Mesothelial cell of epicardium (in vitro differentiated cells): Measurements from ENCODE around the gene KCNK4. TPM values are rescaled to one million over a fixed set of nuclear protein-coding genes. Genes with fewer than 3 reads are reported as not detected.
A peak's percentile ranks its signal among the peaks of the same experiment; 100 is the strongest.

Source experiments
- DNase-seq, 2 experiments: peaks; one replicate each; pipeline ENCODE4 v3.0.0; 2021; ENCODE audit warnings: low spot score in 2 of 2; ENCODE audit not compliant: unreplicated experiment in 2 of 2
- H3K27ac Mint-ChIP-seq: 2 replicates; pipeline ENCODE4 v1.8.0; 2021; ENCODE audit warnings: mixed read lengths
- H3K27me3 Mint-ChIP-seq: 2 replicates; pipeline ENCODE4 v1.8.0; 2021; ENCODE audit warnings: low read depth, mixed read lengths
- H3K36me3 Mint-ChIP-seq: 2 replicates; pipeline ENCODE4 v1.8.0; 2021; ENCODE audit warnings: mixed read lengths
- H3K4me1 Mint-ChIP-seq: 2 replicates; pipeline ENCODE4 v1.8.0; 2021; ENCODE audit warnings: mixed read lengths
- H3K4me3 Mint-ChIP-seq: 2 replicates; pipeline ENCODE4 v1.8.0; 2021; ENCODE audit warnings: mild to moderate bottlenecking, moderate library complexity, mixed read lengths
- H3K9me3 Mint-ChIP-seq: 2 replicates; pipeline ENCODE4 v1.8.0; 2021; ENCODE audit warnings: mixed read lengths
- CTCF ChIP-seq: fragments of 200-600 bp; sonication (generic); IDR thresholded peaks from one replicate; pipeline ENCODE4 v1.5.0; 2021; ENCODE audit warnings: antibody characterized with exemption; ENCODE audit not compliant: unreplicated experiment
- total RNA-seq: library from RNA; stranded (reverse); gene quantifications from 3 replicates; pipeline ENCODE4 v1.2.1, GENCODE V29; 2021

KCNK4 gene
- total RNA-seq, 1 donor from 2014 or later: 0.58 TPM

GRCh38 chr11:64289002-64289564 lies 2.0 kb upstream of the KCNK4 start:
- Mint-ChIP-seq H3K4me1 (peaks cover 18% of the 10 kb centered on the region), H3K36me3 (peaks cover 8% of the 10 kb centered on the region), H3K27me3 (peaks cover 43% of the 10 kb centered on the region), H3K9me3 (no peaks in the 10 kb centered on the region), H3K27ac (no peak overlapping the region), H3K4me3 (no peak overlapping the region)
- no peak for TF ChIP-seq CTCF
- no peak for DNase-seq

DNA sequence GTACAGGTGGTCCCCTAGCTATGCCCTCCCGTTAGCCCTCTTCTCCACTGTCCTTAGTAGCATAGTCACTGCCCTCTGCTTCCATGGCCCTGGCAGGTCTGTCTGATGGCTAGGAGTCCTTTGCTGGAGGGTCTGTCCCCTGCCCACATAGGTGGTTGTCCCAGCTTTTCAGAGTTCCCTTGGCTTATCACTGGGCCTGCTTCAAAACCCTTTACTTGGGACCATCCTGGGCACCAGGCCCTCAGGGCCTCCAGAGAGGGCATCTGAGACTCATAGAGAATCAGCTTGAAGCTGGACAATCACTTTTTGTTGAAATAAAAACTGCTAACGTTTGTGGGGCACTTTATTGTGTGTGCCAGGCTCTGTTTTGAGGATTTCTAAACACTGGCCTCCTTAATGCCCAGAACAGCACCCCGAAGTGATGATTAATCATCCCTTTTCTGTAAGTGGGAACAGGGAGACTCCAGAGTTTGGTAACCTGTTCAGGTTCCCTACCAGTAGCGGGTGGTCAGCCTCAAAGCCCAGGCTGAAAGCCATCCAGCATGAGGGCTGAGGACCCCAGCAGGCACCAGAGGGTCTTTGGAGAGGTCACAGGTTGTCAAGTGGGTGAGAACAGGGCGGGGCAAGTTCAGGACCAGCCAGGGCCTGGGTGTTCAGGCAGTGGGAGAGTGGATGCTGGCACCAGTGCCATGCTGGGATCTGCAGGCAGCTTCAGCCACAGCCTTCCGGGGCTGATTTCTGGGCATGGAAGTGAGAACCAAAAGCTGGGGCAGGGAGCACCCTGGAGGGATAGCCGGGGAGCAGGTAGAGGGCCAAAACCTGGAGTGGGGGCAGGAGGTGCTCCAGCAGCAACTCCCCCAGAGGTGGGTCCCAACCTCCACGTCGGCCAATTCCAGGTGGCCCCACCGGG lies 495 bp upstream of the KCNK4 start:
- Mint-ChIP-seq H3K27ac (no peak overlapping the region), H3K4me1 (peaks cover 18% of the 10 kb centered on the region), H3K4me3 (peak overlapping the region; percentile 70), H3K27me3 (peaks cover 58% of the 10 kb centered on the region), H3K36me3 (peaks cover 8% of the 10 kb centered on the region), H3K9me3 (no peaks in the 10 kb centered on the region)
- TF ChIP-seq CTCF: no peak
- no peak for DNase-seq

GRCh38 chr11:64291752-64292459 lies 804 bp downstream of the KCNK4 start:
- Mint-ChIP-seq H3K27me3 (peaks cover 71% of the 10 kb centered on the region), H3K4me1 (peaks cover 9% of the 10 kb centered on the region), H3K9me3 (no peaks in the 10 kb centered on the region), H3K4me3 (peak overlapping the region; percentile 42), H3K27ac (no peak overlapping the region), H3K36me3 (peaks cover 8% of the 10 kb centered on the region)
- no peak for DNase-seq
- no peak for TF ChIP-seq CTCF

DNA sequence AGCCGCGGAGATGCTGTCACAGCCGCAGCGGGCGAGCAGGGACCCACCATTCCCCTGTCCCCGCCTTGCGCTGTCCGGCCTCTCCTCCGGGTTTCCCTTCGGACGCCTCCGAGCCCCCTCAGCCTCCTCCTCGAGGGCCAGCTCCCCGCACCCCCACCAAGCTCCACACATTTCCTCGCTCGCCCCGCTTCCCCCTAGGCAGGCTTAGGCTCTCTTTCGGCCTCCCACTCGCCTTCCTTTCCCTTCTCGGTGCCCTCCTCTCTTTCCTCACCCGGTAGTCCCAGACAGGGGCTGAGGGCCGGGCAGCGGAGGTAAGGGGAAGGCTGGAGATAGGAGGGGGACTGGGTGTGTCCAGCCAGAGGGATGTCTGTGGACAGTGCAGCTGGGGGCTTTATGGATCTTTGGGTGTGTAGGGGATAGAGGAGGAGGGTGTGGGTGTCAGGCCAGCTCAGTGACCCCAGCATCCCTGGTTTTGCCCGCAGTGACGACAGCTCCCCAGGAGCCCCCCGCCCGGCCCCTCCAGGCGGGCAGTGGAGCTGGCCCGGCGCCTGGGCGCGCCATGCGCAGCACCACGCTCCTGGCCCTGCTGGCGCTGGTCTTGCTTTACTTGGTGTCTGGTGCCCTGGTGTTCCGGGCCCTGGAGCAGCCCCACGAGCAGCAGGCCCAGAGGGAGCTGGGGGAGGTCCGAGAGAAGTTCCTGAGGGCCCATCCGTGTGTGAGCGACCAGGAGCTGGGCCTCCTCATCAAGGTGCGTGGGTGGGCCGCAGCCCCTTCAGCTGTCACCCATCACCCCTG lies 1.6 kb downstream of the KCNK4 start:
- H3K4me3 Mint-ChIP-seq: peak overlapping the region; percentile 42

More for the DNA sequence above, 1.6 kb downstream of the KCNK4 start:
- no peak for DNase-seq
- no peaks in the 10 kb centered on the region for H3K9me3 Mint-ChIP-seq
- H3K36me3 Mint-ChIP-seq: peaks cover 8% of the 10 kb centered on the region
- H3K27ac Mint-ChIP-seq: no peak overlapping the region
- H3K27me3 Mint-ChIP-seq: peaks cover 79% of the 10 kb centered on the region
- peaks cover 6% of the 10 kb centered on the region for H3K4me1 Mint-ChIP-seq
- TF ChIP-seq CTCF: no peak
